GM12891 (cell line): ENCODE data around the gene LRRC4B.

Experiments used
- SPI1 ChIP-seq: IDR thresholded peaks from 2 replicates; pipeline ENCODE4 v1.6.1; 2011; ENCODE audit warnings: low read depth, low read length, control low read depth
- TAF1 ChIP-seq: IDR thresholded peaks from 2 replicates; pipeline ENCODE4 v1.6.1; 2011; ENCODE audit warnings: low read depth, low read length, control low read depth

DNA sequence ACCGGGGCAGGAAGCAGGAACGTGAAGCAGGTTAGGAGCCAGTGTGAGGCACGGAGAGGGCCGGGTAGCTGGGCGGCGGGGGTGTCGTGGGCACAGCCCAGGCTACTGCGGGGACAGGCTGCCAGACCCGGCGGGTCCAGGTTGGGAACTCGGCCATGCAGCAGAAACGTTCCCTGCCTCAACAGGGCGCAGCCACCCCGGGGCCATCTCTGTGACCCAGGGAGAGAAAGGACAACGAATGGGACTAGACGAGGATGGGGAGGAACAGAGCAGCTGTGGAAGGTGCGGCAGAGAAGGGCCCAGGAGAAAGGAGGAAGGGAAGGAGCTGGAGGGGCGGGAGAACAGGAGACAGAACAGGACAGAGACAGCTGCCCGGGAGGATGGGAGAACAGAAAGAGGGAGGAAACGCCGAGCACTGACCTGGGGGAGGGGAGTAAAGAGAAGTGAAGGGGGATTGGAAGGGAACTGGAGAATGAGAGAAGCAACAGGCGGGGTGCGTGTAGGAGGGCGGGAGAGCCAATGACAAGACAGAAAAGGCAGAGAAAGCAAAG lies 78.7 kb downstream of the LRRC4B start:
- TF ChIP-seq SPI1 (no peak), TAF1 (no peak)
